ENCODE data around the gene TGM6.

DNA sequence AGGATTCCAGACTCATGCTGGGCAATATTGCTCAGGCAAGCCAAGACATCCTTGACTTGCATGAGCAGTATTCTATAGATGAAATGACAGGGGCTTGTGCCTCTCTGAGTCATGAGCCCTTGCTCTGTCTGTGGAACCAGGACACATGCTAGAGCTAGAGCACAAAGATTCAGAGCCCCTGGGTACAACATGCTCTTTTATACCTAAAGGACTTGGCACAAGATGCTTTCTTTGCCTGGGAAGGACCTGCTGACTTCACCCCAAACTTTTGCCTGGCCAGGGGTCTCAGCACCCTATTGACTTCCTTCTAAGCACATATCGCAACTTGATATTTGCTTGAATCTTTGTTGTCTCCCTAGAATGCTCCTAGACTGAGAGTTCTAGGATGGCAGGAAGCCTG, 27.4 kb downstream of the TGM6 start:
- TF ChIP-seq, protein P1, sequence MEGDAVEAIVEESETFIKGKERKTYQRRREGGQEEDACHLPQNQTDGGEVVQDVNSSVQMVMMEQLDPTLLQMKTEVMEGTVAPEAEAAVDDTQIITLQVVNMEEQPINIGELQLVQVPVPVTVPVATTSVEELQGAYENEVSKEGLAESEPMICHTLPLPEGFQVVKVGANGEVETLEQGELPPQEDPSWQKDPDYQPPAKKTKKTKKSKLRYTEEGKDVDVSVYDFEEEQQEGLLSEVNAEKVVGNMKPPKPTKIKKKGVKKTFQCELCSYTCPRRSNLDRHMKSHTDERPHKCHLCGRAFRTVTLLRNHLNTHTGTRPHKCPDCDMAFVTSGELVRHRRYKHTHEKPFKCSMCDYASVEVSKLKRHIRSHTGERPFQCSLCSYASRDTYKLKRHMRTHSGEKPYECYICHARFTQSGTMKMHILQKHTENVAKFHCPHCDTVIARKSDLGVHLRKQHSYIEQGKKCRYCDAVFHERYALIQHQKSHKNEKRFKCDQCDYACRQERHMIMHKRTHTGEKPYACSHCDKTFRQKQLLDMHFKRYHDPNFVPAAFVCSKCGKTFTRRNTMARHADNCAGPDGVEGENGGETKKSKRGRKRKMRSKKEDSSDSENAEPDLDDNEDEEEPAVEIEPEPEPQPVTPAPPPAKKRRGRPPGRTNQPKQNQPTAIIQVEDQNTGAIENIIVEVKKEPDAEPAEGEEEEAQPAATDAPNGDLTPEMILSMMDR (IDR thresholded peaks at IDR 0.05), result no peak
- TF ChIP-seq EP300 (IDR thresholded peaks at IDR 0.05), result no peak
